Inflammatory macrophage (primary cell): Measurements from ENCODE around the gene TMEM62.

Experiments
- DNase-seq, 2 donors: peaks; one replicate each; pipeline ENCODE4 v3.0.0-alpha.2; 2020 to 2022
- total RNA-seq, 18 experiments: gene quantifications; one replicate each; lab custom pipeline; 2026; ENCODE audit warnings: mixed read lengths in 6 of 18, inconsistent platforms in 2 of 18; lab: John Stamatoyannopoulos, UW

Gene TMEM62
- 22.0 to 45.4 (median 32.1) reads per million in 18 experiments for total RNA-seq

DNA sequence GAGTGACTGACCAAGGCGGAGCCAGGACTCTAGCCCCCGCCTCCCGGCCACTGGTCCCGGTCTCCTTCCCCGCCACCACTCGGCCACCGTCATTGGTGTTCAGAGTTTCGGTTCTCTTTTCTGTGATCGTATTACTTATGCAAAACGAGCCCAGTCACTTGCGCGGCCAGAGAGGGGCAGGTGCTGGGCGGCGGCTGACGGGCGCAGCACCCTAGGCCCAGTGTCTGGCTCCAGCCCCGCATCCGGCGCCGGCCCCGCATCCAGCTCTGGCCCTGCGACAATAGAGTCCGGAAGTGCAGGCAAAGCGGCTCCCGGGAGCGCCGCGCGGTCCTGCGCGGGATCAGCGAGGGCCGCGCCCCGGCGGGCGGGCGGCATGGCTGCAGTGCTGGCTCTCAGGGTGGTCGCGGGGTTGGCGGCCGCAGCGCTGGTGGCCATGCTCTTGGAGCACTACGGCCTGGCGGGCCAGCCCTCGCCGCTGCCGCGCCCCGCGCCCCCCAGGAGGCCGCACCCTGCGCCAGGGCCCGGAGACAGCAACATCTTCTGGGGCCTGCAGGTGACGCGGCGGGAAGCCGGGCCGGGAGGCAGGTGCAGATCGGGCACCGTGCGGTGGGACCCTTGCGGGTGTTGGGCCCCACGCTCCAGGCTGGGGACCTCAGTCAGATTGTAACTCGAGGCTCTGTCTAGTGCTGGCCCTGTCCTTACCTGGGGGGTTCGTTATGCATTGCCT is at the start of gene TMEM62:
Gene TMEM62 (plus strand): TSS at position 157 of the 727 bp plus-strand sequence. CDS start 217 bp downstream, at position 374.
- peak; percentile 92 for DNase-seq

DNA sequence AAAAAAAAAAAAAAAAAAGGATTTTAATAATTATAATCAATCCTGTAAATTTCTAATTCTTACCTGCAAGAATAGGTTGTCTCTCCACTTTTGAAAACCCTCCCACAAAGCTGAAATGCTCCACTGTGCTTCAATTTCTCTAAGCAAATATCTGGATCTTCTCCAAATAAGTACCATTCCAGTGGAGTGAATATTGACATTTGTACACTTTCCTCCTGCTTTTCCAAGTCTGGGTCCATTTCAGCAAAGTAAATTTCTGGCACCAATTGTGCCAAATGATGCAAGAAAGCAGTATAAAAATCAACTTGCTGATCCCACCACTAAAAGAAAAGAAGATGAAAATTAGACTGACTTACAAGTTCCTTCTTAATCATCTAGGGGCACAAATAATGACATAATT is 47.5 kb upstream of the TMEM62 start:
- no peak for DNase-seq

DNA sequence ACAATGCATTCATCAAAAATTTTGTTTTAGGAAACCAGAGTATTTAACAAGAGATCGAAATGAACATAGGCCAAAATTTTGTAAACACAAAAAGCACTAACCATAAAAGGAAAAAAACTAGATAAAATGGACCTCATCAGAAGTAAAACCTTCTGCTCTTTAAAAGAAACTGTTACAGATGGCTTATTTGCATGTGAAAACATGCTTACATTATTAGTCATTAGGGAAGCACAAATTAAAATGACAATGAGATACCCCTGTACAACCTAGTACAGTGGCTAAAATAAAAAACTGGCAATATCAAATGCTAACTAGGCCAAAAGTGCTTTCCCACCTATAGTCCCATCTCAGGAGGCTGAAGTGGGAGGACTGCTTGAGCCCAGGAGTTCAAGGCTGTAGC is 46.8 kb upstream of the TMEM62 start:
- DNase-seq = no peak

DNA sequence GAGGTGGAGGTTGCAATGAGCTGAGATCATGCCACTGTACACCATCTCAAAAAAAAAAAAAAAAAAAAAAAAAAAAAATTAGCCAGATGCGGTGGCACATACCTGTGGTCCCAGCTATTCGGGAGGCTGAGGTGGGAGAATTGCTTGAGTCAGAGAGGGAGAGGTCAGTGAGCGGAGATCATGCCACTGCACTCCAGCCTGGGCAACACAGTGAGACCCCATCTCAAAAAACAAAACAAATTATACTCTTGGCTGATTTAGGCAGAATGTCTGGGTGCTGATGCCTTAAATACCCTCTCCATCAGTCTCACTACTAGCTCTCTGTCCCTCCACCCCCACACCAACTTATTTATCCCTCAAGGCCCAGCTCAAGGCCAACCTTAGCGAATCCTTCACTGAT is 41.5 kb upstream of the TMEM62 start:
- DNase-seq = no peak

DNA sequence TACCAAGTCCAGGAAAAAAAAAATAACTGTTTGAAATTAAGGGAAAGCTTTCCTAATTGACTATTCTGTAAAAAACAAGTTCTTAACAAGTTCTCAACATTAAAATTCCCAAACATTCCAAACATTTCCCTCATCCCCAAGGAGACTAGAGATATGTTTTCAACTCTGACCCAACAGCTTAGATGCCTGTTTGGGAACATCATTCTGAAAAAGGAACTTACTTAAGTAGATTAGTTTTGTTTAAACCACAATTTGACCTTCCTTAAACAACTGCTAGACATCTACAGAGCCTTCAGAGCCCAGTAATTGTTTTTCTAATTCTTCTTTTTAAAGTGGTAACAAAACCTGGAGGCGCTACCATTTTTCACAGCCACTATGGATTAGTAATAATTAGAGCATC is 40.4 kb upstream of the TMEM62 start:
- peak; percentile 5 to 48 for DNase-seq

DNA sequence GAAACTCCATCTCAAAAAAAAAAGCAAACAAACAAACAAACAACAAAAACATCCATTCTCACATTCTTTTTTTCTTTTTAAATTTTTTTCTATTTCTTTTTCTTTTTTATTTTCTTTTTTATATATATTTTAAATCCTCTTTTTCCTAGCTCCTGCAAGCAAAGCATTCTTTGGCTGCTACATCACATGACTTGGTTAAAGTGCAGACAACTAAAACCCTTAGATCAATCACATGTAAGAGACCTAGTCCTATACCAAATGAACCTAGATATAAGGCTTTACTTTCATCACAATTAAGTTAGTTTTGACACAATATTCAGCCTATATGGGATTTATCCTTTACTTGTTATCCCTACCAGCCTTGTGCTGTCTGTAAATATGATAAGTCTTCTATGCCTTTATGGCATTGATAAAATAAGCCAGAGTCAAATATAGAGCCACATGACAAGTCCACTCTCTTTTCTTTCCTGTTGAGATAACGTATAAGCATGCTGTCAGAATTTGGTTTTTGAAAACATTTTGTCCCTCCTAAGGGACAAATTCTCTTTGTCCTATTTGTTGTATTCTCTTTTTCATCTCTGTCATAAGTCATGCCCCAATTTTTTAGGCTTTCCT is 38.9 kb upstream of the TMEM62 start:
- DNase-seq = no peak

DNA sequence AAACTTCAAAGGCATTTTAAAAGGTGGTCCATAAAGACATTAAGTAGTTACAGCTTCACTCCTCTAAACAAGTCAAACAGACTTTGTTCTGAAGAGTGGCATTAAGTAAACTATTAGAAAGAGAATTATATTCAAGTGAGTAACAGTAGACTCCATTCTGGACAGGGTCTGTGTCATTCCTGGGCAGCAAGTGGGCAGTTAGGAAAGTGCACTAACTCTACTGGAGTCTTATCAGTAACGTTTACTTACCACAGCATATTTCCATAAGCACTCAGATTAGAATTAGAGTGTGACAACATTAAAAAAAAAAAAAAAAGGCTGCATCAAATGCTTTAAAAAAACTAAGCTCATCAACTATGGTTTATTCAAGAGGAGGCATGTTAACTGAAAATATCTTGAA is 38.1 kb upstream of the TMEM62 start:
- DNase-seq = no peak

DNA sequence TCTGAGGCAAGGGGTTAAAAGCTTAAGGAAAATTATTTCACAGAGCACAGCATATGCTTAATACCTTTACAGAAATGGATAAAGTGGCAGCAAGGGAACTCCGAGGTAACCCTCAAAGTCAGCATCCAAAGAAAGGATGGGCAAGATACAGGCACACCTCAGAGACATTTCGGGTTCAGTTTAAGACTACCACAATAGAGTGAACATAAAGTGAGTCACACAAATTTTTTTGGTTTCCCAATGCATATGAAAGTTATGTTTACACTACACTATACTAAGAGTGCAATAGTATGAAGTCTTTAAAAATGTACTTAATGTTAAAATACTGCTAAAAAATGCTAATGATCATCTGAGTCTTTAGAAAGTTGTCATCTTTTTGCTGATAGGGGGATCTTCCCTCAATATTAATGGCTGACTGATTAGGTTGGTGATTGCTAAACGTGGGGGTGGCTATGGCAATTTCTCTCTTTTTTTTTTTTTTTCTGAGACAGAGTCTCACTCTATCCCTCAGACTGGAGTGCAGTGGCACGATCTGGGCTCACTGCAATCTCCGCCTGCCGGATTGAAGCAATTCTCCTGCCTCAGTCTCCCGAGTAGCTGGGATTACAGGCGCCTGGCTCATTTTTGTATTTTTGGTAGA is 37.6 kb upstream of the TMEM62 start:
- no peak for DNase-seq

DNA sequence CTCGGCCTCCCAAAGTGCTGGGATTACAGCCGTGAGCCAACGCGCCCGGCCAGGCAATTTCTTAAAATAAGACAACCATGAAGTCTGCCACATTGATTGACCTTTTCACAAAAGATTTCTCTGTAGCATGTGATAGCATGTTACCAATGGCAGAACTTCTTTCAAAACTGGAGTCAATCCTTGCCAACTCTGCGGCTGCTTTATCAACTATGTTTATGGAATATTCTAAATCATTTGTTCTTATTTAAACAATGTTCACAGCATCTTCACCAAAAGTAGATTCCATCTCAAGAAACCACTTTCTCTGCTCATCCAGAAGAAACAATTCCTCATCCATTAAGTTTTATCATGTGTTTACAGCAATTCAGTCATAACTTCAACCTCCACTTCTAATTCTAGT is 37.0 kb upstream of the TMEM62 start:
- DNase-seq = no peak

DNA sequence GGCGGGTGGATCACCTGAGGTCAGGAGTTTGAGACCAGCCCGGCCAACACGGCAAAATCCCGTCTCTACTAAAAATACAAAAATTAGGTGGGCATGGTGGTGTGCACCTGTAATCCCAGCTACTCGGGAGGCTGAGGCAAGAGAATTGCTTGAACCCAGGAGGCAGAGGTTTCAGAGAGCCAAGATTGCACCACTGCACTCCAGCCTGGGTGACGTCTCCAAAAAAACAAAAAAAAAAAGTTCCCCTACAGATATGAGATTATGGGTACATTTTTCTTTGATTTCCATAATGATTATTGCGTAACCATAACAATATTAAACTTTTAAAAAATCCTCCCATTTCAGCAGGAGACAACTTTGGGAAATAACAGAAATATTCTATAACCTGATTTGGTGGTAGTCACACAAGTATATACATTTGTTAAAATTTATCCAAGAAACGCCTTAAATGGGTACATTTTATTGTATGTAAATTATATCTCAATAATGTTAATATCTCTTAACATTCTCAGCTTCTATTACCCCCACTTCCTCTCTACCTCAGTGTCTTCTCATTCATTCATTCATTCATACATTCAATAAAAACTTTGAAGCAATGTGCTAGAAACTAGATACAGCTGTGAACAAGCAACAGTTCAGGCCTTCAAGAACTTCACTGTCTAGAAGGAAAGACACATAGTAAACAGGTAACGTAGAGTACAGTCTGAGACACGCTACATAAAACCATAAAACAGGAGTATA is 34.1 kb upstream of the TMEM62 start:
- no peak for DNase-seq

DNA sequence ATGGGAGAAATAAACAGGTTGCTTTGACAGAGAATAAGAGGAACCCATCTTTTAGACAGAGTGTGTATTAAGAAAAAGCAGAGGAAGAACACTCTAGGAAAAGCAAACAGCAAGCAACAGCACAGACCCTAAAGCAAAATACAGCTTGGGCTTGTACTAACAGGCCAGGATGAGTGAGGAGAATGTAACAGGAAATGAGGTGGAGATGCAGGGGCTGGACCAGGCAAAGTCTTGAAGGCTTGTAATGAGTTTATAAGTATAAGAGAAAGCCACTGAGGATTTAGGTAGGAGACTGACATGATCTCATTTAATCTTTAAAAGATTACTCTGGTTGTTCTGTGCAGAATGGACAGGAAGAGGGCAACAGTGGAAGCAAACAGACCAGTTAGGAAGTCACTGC is 32.4 kb upstream of the TMEM62 start:
- no peak for DNase-seq

DNA sequence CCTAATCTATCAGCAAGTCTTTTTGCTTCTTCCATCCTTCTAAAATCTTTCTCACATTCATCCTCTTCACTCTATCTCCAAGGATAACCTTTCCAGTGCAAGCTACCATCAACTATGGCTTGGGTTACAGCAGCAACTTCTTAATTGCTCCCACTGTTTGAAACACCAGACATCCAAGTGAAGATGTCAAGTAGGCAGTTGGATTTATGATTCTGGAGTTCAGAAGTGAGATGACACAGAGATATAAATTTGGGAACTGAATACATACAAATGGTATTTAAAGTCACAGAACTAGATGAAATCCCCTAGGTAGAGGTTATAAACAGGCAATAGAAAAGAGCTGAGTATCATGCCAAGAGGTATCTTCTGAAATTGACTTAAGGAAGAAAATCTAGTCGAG is 31.2 kb upstream of the TMEM62 start:
- no peak for DNase-seq

DNA sequence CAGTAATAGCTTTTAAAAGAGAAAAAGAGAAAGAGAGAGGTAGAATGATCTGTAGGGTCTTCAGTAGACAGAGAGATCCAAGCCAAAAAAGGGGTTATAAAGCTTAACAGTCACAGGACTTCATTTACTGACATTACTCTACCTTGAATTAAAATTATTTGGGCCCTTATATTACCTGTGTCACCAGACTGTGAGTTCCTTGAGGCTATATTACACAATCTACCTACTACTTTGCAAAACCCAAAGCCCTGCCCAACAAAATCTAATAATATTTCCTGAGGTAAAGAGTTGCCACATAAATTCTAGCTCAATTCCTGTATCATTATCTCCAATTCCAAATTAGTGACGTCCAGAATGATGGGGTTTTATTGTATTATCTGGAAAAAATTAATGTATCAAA is 29.5 kb upstream of the TMEM62 start:
- DNase-seq = no peak

DNA sequence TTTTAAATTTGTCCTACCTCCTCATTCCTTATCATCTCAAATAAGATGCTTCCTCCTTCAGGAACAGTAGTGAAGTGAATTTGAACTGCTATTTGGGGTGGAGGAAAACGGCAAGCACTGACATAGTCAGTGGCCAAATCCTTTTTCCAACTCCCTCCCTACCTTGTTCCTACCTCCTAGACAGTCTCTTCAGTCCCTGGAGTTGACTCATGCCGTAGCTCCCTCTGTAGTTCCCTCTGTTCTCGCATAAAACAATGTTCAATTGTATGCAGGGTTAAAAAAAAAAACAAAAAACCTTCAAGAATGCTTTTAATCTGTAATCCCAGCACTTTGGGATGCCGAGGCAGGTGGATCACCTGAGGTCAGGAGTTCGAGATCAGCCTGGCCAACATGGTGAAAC is 29.0 kb upstream of the TMEM62 start:
- no peak for DNase-seq

DNA sequence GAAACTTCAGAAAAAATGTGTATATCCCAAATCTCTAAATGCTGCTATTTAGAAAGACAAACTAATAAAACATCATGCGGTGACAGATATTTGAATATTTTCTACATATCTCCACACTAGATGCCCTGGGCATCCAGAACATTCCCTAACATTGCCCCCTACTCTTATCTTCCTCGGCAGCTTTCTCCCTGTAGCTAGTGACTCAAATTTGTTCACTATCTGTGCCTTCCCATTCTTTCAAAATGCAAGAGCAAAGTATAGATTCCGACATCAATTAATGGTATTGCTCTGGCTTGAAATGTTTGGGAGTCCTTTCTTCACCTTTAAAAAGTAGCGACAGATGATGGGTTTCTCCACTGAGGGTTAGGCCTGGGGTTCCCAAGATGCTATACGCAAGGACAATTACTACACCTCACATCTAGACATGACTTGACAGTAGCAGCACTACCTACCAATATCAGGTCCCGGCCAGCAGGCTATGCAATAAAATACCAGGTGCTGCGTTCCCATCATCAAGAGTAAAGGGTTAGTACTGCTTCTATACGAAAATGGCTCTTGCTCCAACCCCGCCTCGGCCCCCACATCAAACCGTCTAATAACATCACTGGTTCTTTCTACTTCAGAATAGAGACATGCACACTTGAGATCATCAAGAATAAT is 28.2 kb upstream of the TMEM62 start:
- no peak for DNase-seq

DNA sequence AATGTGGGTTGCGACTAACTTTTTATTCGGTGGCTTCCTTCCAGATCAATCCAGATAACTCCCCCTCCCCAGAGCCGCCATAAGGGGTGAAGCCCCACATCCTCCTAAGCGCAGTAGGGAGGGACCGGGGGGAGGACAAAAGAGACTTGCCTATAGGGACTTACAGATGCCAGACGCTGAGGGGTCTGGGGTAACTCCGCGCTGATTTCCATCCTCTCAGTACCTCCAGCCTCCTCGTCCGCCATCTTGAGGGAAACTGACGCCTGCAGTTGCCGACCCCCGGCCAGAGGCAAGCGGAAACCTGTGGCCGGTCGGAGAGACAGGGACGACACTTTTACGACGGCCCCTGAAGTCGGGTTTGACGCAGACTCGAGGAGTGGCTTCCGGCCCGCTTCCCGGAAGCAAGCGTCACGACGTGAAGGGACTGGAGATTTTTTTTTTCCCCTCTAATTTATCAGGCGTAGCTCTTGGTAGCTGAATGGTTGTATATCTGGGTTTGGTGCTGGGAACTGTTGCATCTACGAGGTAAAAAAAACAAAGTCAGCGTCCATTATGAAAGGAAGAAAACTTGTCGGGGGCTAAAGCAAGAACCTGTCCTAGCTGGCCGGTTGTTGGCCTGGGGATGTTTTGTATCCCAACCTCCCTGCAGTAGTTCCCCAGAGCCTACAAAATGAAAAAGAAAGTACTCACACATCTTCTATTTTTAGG is 27.5 kb upstream of the TMEM62 start, which contains the start of gene UBR1:
Gene UBR1 (minus strand): TSS at position 261 of the 708 bp plus-strand sequence. CDS start 16 bp downstream, at position 245.
- DNase-seq = peak; percentile 87 to 93

DNA sequence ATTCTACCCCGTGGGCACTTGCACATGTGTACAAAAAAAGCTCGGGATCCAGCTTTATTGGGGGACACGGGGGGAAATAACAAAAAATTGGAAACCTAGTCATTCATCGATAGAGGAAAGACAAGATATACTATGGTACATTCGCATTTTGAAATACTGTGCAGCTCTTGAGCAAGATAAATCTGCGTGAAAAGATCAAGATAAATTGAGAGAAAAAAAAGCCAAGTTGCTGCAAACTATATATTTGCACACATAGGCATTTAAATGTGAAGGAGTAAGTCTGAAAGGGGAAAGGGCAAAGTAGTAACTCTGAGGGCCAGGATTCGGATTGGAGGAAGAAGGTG is 26.9 kb upstream of the TMEM62 start:
- peak in 1 of 2 donors; percentile 31 for DNase-seq

DNA sequence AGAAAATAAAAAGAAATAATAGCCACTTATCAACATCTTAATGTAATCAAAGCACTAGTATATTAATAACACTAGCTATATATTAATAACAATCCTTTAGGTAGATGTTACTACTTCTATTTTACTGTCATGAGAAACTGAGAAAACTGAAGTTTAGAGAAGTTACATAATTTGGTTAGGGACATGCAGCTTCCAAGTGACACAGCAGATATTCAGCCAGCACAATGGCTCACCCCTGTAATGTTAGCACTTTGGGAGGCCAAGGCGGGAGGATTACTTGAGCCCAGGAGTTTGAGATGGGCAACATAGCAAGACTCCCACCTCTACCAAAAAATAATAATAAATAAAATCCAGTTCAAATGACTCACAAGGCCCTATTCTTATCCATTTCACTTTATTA is 25.6 kb upstream of the TMEM62 start:
- peak; percentile 56 to 59 for DNase-seq

DNA sequence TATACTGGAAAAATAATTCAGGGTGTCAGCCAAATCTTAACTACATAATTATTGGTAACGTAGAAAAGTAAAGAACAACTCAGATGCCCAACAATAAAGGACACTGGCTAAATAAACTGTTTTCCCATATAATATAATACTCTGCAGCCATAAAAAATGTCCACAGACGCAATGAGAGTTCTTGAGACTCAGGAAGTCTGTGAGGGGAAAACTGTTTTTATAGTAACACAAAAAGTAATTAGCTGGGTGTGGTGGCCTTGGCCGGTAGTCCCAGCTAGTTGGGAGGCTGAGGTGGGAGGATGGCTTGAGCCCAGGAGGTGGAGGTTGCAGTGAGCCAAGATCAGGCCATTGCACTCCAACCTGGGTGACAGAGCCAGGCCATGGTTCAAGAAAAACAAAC is 22.0 kb upstream of the TMEM62 start:
- no peak for DNase-seq

DNA sequence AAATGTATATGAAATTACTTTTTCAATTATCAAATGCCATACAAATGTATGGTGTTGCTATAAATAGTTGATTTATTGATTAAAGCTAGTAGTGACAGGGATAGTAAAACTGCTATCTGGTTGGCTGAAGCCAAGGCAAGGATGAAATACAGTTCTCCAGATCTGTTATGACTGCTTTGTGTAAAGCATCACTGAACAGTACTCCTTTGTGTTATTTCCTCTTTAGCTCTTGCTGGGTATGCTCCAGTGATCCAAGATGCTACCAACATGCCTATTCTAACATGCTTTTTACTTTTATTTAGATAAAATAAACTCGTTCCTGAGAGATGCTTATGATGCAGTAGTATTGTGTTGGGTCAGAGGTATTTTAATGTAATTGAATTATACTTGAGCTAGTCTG is 15.1 kb upstream of the TMEM62 start:
- DNase-seq = no peak

DNA sequence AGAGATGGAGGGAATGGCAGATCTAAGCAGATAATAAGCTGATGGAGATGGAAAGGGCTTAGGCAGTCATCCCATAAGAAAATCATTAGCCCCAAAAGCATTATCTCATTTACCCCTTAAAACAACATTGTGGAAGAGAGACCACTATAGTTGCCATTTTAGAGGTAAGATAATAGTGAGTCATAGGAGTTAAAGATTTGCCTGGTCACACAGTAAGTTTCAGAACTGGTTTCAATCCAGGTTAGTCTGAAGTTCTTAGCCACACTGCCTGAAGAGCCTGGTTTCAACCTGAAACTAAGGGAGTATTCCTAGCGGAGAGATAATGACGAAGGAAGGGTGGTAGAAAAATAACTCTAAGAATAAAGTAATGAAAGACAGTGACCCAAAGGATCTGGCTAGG is 14.6 kb upstream of the TMEM62 start:
- no peak for DNase-seq

DNA sequence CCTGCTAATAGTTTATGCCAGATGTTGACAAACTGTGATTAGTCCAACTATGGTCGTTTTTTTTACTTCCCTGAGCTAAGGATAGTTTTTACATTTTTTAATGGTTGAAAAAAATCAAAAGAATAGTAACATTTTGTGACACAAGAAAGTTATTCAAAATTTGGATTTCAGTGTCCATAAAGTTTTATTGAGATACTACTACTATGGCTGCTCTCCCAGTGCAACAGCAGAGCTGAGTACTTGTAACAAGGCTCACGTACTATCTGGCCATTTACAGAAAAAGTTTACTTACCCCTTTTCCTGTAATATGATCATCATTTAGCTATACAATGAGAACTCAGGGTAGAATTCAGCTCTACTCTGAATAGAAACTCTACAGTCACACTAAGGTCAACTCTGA is 11.5 kb upstream of the TMEM62 start:
- no peak for DNase-seq
